Erythroblast (primary cell): ENCODE results near the gene TBX3.

Experiments
- GATA1 ChIP-seq: IDR thresholded peaks from 2 replicates; pipeline ENCODE4 v1.6.1; 2011; ENCODE audit warnings: low read depth, mild to moderate bottlenecking, control low read depth, low read length, moderate library complexity
- POLR2A ChIP-seq: IDR thresholded peaks from 2 replicates; pipeline ENCODE4 v1.6.1; 2011; ENCODE audit warnings: mild to moderate bottlenecking, low read length

- TF ChIP-seq POLR2A (no peak), GATA1 (no peak)
These were observed 26.9 kb downstream of the TBX3 start for GRCh38 chr12:114656906-114657596.
